Esophagus squamous epithelium (tissue), 4 donors: Measurements from ENCODE around the gene COL5A2.

Source experiments
- POLR2A ChIP-seq, 4 donors: fragments of 450-650 bp; IDR thresholded peaks; one replicate each; pipeline ENCODE4 v1.6.1; 2017; ENCODE audit warnings: antibody characterized with exemption in 4 of 4, mild to moderate bottlenecking in 4 of 4, moderate library complexity in 3 of 4
- TF ChIP-seq, protein P1 (sequence below), 6 experiments: fragments of 450-650 bp in 4 of 6; fragments of 200-600 bp in 2 of 6; sonication (generic) in 2 of 6; IDR thresholded peaks; one replicate each; pipeline ENCODE4 v1.5.1; 2016 to 2019; ENCODE audit warnings: antibody characterized with exemption in 6 of 6, mild to moderate bottlenecking in 4 of 6, moderate library complexity in 4 of 6

GRCh38 chr2:189013031-189013430, 166.5 kb downstream of the COL5A2 start:
- TF ChIP-seq, protein P1, sequence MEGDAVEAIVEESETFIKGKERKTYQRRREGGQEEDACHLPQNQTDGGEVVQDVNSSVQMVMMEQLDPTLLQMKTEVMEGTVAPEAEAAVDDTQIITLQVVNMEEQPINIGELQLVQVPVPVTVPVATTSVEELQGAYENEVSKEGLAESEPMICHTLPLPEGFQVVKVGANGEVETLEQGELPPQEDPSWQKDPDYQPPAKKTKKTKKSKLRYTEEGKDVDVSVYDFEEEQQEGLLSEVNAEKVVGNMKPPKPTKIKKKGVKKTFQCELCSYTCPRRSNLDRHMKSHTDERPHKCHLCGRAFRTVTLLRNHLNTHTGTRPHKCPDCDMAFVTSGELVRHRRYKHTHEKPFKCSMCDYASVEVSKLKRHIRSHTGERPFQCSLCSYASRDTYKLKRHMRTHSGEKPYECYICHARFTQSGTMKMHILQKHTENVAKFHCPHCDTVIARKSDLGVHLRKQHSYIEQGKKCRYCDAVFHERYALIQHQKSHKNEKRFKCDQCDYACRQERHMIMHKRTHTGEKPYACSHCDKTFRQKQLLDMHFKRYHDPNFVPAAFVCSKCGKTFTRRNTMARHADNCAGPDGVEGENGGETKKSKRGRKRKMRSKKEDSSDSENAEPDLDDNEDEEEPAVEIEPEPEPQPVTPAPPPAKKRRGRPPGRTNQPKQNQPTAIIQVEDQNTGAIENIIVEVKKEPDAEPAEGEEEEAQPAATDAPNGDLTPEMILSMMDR (IDR thresholded peaks at IDR 0.05): no peak
- no peak for TF ChIP-seq POLR2A (IDR thresholded peaks at IDR 0.05)
